Neural cell (in vitro differentiated cells): ENCODE results near the gene AARS1. TPM values are rescaled to one million over a fixed set of nuclear protein-coding genes. Genes with fewer than 3 reads are reported as not detected.
"Not testable (repeated sequence)": the region's sequence is repeated elsewhere in the genome, so short reads cannot be mapped to it uniquely, and the experiment has no call there.

ENCODE experiments used
- H2AFZ ChIP-seq: fragments of 200-600, 300-800 bp; sonication (generic), shearing (Covaris generic); 2 replicates; pipeline ENCODE4 v1.6.0; 2014; ENCODE audit warnings: low read depth, mild to moderate bottlenecking, antibody characterized with exemption, low read length, moderate library complexity
- H3F3A ChIP-seq: fragments of 200-600 bp; shearing (Covaris generic); 2 replicates; pipeline ENCODE4 v1.6.1; 2016; ENCODE audit warnings: mild to moderate bottlenecking, moderate library complexity, mixed read lengths, antibody characterized with exemption, low read length; ENCODE audit not compliant: insufficient read depth, poor library complexity, severe bottlenecking
- H3K27ac ChIP-seq: fragments of 200-600, 300-800 bp; sonication (generic), shearing (Covaris generic); 2 replicates; pipeline ENCODE4 v1.5.1; 2014; ENCODE audit warnings: mild to moderate bottlenecking, low read length, moderate library complexity
- H3K27me3 ChIP-seq: fragments of 300-800, 200-600 bp; sonication (generic), shearing (Covaris generic); 2 replicates; pipeline ENCODE4 v1.6.0; 2014; ENCODE audit warnings: mild to moderate bottlenecking, low read depth, low read length, moderate library complexity; ENCODE audit not compliant: insufficient read depth
- H3K36me3 ChIP-seq: fragments of 300-800, 200-600 bp; sonication (generic), shearing (Covaris generic); 2 replicates; pipeline ENCODE4 v1.5.1; 2014; ENCODE audit warnings: mild to moderate bottlenecking, antibody characterized with exemption, low read length, moderate library complexity; ENCODE audit not compliant: insufficient read depth
- H3K4me2 ChIP-seq: fragments of 300-800, 200-600 bp; sonication (generic), shearing (Covaris generic); 2 replicates; pipeline ENCODE4 v1.6.0; 2014; ENCODE audit warnings: mild to moderate bottlenecking, low read length
- H3K4me3 ChIP-seq: fragments of 300-800, 200-600 bp; sonication (generic), shearing (Covaris generic); 2 replicates; pipeline ENCODE4 v1.5.1; 2014; ENCODE audit warnings: mild to moderate bottlenecking, low read length, moderate library complexity
- H3K79me2 ChIP-seq: fragments of 200-600 bp; shearing (Covaris generic); replicated peaks from 2 replicates; pipeline ENCODE4 v1.6.0; 2014; ENCODE audit warnings: mild to moderate bottlenecking, low read length, moderate library complexity; ENCODE audit not compliant: insufficient read depth
- H3K9ac ChIP-seq: fragments of 300-800, 200-600 bp; sonication (generic), shearing (Covaris generic); 2 replicates; pipeline ENCODE4 v1.6.1; 2016; ENCODE audit warnings: mild to moderate bottlenecking, low read length, mixed read lengths
- H3K9me2 ChIP-seq: fragments of 200-600 bp; shearing (Covaris generic); 2 replicates; pipeline ENCODE4 v1.6.1; 2016; ENCODE audit warnings: mild to moderate bottlenecking, low read length, mixed read lengths; ENCODE audit not compliant: insufficient read depth
- H3K9me3 ChIP-seq: fragments of 200-600, 300-800 bp; sonication (generic), shearing (Covaris generic); 2 replicates; pipeline ENCODE4 v1.6.1; 2016; ENCODE audit warnings: mild to moderate bottlenecking, mixed run types, low read length, moderate library complexity, mixed read lengths
- H4K20me1 ChIP-seq: fragments of 200-600 bp; shearing (Covaris generic); 2 replicates; pipeline ENCODE4 v1.6.1; 2016; ENCODE audit warnings: mild to moderate bottlenecking, mixed run types; ENCODE audit not compliant: insufficient read depth
- CTCF ChIP-seq: fragments of 450-650 bp; IDR thresholded peaks from 2 replicates; pipeline ENCODE4 v1.5.1; 2014; ENCODE audit warnings: antibody characterized with exemption, mild to moderate bottlenecking, moderate library complexity; ENCODE audit not compliant: poor library complexity, severe bottlenecking
- EP300 ChIP-seq: fragments of 450-650 bp; conservative IDR thresholded peaks from 2 replicates; pipeline ENCODE4 v1.6.1; 2014; ENCODE audit warnings: antibody characterized with exemption, mild to moderate bottlenecking, moderate library complexity; ENCODE audit not compliant: poor library complexity, severe bottlenecking
- EZH2 ChIP-seq: fragments of 200-600, 300-800 bp; shearing (Covaris generic), sonication (generic); IDR thresholded peaks from 2 replicates; pipeline ENCODE4 v1.6.1; 2014; ENCODE audit warnings: antibody characterized with exemption, low read length, borderline replicate concordance, mild to moderate bottlenecking; ENCODE audit not compliant: insufficient read depth, poor library complexity, severe bottlenecking
- MXI1 ChIP-seq: fragments of 450-650 bp; conservative IDR thresholded peaks from 2 replicates; pipeline ENCODE4 v1.6.1; 2014; ENCODE audit warnings: antibody characterized with exemption, mild to moderate bottlenecking; ENCODE audit not compliant: poor library complexity, severe bottlenecking
- POLR2AphosphoS5 ChIP-seq: IDR thresholded peaks from 2 replicates; pipeline ENCODE4 v1.6.1; 2012
- RAD21 ChIP-seq: fragments of 450-650 bp; conservative IDR thresholded peaks from 2 replicates; pipeline ENCODE4 v1.6.1; 2014; ENCODE audit warnings: antibody characterized with exemption, mild to moderate bottlenecking, moderate library complexity
- SMC3 ChIP-seq: fragments of 450-650 bp; conservative IDR thresholded peaks from 2 replicates; pipeline ENCODE4 v1.6.1; 2014; ENCODE audit warnings: antibody characterized with exemption, mild to moderate bottlenecking, moderate library complexity; ENCODE audit not compliant: poor library complexity
- TAF1 ChIP-seq: IDR thresholded peaks from 2 replicates; pipeline ENCODE4 v1.6.1; 2012; ENCODE audit warnings: low read depth
- polyA plus RNA-seq: library from polyadenylated mRNA; depleted of rRNA; stranded (reverse); fragments of >200 nt; gene quantifications from 2 replicates; pipeline ENCODE4 v1.2.3, GENCODE V29; 2014
- TF ChIP-seq, protein P1 (sequence below): IDR thresholded peaks from 2 replicates; pipeline ENCODE4 v1.6.1; 2012; ENCODE audit warnings: borderline replicate concordance

AARS1 gene
- polyA plus RNA-seq, 1 donor from 2014 or later: 33.7 TPM

GRCh38 chr16:70267516-70267915, 21.8 kb downstream of the AARS1 start:
- Histone ChIP-seq H3K4me2 (no peak overlapping the region), H2AFZ (no peak overlapping the region), H3K36me3 (no peaks in the 10 kb centered on the region), H4K20me1 (no peaks in the 10 kb centered on the region), H3K9me3 (no peaks in the 10 kb centered on the region), H3F3A (no peaks in the 10 kb centered on the region), H3K79me2 (no peaks in the 10 kb centered on the region), H3K9me2 (no peaks in the 10 kb centered on the region), H3K4me3 (no peak overlapping the region), H3K27ac (no peak overlapping the region), H3K9ac (no peak overlapping the region), H3K27me3 (no peaks in the 10 kb centered on the region)
- TF ChIP-seq TAF1 (no peak), CTCF (peak; percentile 55), SMC3 (peak; percentile 13), RAD21 (no peak)

GRCh38 chr16:70259903-70260302, 29.4 kb downstream of the AARS1 start:
- not testable (repeated sequence) for H3K79me2 ChIP-seq, H3K9ac ChIP-seq, H2AFZ ChIP-seq, H3F3A ChIP-seq, H3K36me3 ChIP-seq, H3K4me2 ChIP-seq, H3K4me3 ChIP-seq, H3K9me2 ChIP-seq, H3K9me3 ChIP-seq, H3K27me3 ChIP-seq, H4K20me1 ChIP-seq, H3K27ac ChIP-seq

DNA sequence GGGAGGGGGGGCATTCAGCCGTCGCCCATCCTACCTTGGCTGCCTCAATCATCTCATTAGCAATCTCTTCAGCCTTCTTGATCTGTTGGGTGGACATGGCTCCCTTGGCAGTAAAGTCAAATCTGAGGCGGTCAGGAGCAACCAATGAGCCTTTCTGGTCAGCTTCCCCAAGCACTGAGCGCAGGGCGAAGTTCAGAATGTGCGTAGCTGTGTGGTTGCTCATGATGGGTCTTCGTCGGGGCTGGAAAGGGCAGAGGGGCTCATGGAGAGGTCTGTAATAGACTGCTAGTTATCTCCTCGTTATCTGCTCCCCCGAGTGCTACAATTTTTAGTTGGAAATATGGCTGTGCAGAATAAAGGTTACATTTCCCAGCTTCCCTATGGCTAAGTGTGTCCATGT, 30.4 kb downstream of the AARS1 start:
- no peaks in the 10 kb centered on the region for H3K9me2 ChIP-seq
- H2AFZ ChIP-seq: no peak overlapping the region
- H4K20me1 ChIP-seq: no peaks in the 10 kb centered on the region
- H3K4me2 ChIP-seq: no peak overlapping the region
- no peak for TF ChIP-seq POLR2AphosphoS5
- no peak for TF ChIP-seq RAD21
- no peak for TF ChIP-seq CTCF
- TF ChIP-seq EZH2: no peak
- TF ChIP-seq MXI1: no peak
- TF ChIP-seq, protein P1, sequence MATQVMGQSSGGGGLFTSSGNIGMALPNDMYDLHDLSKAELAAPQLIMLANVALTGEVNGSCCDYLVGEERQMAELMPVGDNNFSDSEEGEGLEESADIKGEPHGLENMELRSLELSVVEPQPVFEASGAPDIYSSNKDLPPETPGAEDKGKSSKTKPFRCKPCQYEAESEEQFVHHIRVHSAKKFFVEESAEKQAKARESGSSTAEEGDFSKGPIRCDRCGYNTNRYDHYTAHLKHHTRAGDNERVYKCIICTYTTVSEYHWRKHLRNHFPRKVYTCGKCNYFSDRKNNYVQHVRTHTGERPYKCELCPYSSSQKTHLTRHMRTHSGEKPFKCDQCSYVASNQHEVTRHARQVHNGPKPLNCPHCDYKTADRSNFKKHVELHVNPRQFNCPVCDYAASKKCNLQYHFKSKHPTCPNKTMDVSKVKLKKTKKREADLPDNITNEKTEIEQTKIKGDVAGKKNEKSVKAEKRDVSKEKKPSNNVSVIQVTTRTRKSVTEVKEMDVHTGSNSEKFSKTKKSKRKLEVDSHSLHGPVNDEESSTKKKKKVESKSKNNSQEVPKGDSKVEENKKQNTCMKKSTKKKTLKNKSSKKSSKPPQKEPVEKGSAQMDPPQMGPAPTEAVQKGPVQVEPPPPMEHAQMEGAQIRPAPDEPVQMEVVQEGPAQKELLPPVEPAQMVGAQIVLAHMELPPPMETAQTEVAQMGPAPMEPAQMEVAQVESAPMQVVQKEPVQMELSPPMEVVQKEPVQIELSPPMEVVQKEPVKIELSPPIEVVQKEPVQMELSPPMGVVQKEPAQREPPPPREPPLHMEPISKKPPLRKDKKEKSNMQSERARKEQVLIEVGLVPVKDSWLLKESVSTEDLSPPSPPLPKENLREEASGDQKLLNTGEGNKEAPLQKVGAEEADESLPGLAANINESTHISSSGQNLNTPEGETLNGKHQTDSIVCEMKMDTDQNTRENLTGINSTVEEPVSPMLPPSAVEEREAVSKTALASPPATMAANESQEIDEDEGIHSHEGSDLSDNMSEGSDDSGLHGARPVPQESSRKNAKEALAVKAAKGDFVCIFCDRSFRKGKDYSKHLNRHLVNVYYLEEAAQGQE: no peak
- no peak for TF ChIP-seq EP300
- TF ChIP-seq TAF1: no peak
- TF ChIP-seq SMC3: no peak
- no peak overlapping the region for H3K27ac ChIP-seq
- H3K36me3 ChIP-seq: no peaks in the 10 kb centered on the region
- H3K79me2 ChIP-seq: no peaks in the 10 kb centered on the region
- H3K9me3 ChIP-seq: no peaks in the 10 kb centered on the region
- no peak overlapping the region for H3K4me3 ChIP-seq
- H3K9ac ChIP-seq: no peak overlapping the region
- H3K27me3 ChIP-seq: no peaks in the 10 kb centered on the region
- H3F3A ChIP-seq: no peaks in the 10 kb centered on the region
